HepG2 (cell line): Measurements from ENCODE around the gene PSD. TPM values are rescaled to one million over a fixed set of nuclear protein-coding genes. Genes with fewer than 3 reads are reported as not detected.

ENCODE experiments used
- ATAC-seq: fragments of 200-7000 bp; cut with Tn5 transposase; 3 replicates; pipeline ENCODE4 v1.9.1; 2020; ENCODE audit warnings: mild to moderate bottlenecking, moderate library complexity
- BruUV-seq: library from RNA; stranded (reverse); fragments of 400-500 nt; replicated peaks from 2 replicates; lab custom pipeline; 2021; lab: Mats Ljungman, UMichigan
- CTCF ChIA-PET: fragments of 300-600 bp; formaldehyde crosslinking; extraction: SDS; loops from one replicate; lab custom pipeline; 2021; ENCODE audit warnings: low total read pairs, inconsistent platforms, low intra/inter-chr PET ratio; lab: Yijun Ruan, JAX
- POLR2A ChIA-PET: fragments of 350-600 bp; sonication (Branson Sonifier 250); formaldehyde crosslinking; loops from one replicate; lab custom pipeline; 2020; ENCODE audit warnings: antibody characterized with exemption, inconsistent platforms; lab: Yijun Ruan, JAX
- DNase-seq: peaks from one replicate; pipeline ENCODE4 v3.0.0-alpha.2; 2015; ENCODE audit warnings: low spot score
- FAIRE-seq: peaks from 3 replicates; lab custom pipeline; 2011; peaks lifted over from hg19 to GRCh38; lab: Jason Lieb, UNC
- H2AFZ ChIP-seq: one replicate; pipeline ENCODE4 v1.6.1; 2011; ENCODE audit warnings: low read length, inconsistent platforms
- H3K27ac ChIP-seq: fragments of 300-600 bp; 3 replicates; pipeline ENCODE4 v1.8.0; 2011; ENCODE audit warnings: mixed run types, mild to moderate bottlenecking, mixed read lengths, low read length, inconsistent platforms; ENCODE audit not compliant: insufficient read depth; ENCODE audit errors: extremely low read length
- H3K27me3 ChIP-seq, 2 experiments: fragments of 200-600 bp in 1 of 2; 2 replicates in 1 of 2; 3 replicates in 1 of 2; pipeline versions ENCODE4 v1.6.0 to v1.8.0; 2011; ENCODE audit warnings: low read length in 2 of 2, mild to moderate bottlenecking in 2 of 2, moderate library complexity in 2 of 2, inconsistent platforms in 1 of 2; ENCODE audit not compliant: insufficient read depth in 2 of 2, control insufficient read depth in 1 of 2
- H3K36me3 ChIP-seq, 2 experiments: fragments of 200-600 bp in 1 of 2; replicated peaks in 1 of 2; 2 replicates in 1 of 2; 3 replicates in 1 of 2; pipeline versions ENCODE4 v1.5.1 to v1.8.0; 2011; ENCODE audit warnings: low read length in 2 of 2, inconsistent platforms in 1 of 2; ENCODE audit not compliant: insufficient read depth in 2 of 2, control insufficient read depth in 1 of 2
- H3K4me1 ChIP-seq: 2 replicates; pipeline ENCODE4 v1.5.1; 2012; ENCODE audit warnings: low read length, inconsistent platforms; ENCODE audit not compliant: insufficient read depth
- H3K4me2 ChIP-seq: 2 replicates; pipeline ENCODE4 v1.6.0; 2011; ENCODE audit warnings: low read depth, low read length, inconsistent platforms
- H3K4me3 ChIP-seq, 3 experiments: fragments of 200-600 bp in 1 of 3; sonication (generic), shearing (Covaris generic) in 1 of 3; replicated peaks in 1 of 3; 2 replicates each; pipeline ENCODE4 v1.5.1; 2011 to 2016; ENCODE audit warnings: low read length in 3 of 3, inconsistent platforms in 2 of 3, low read depth in 2 of 3, mild to moderate bottlenecking in 2 of 3, control low read depth in 1 of 3, mixed read lengths in 1 of 3; ENCODE audit not compliant: insufficient read depth in 1 of 3
- H3K79me2 ChIP-seq: one replicate; pipeline ENCODE4 v1.6.1; 2011; ENCODE audit warnings: low read length, inconsistent platforms; ENCODE audit not compliant: insufficient read depth
- H3K9ac ChIP-seq: 2 replicates; pipeline ENCODE4 v1.6.0; 2011; ENCODE audit warnings: mild to moderate bottlenecking, low read depth, low read length, inconsistent platforms; ENCODE audit not compliant: insufficient read depth
- H3K9me3 ChIP-seq: 2 replicates; pipeline ENCODE4 v1.5.1; 2012; ENCODE audit warnings: mild to moderate bottlenecking, low read length
- H4K20me1 ChIP-seq: 2 replicates; pipeline ENCODE4 v1.6.0; 2011; ENCODE audit warnings: inconsistent platforms, mild to moderate bottlenecking, low read length, moderate library complexity; ENCODE audit not compliant: insufficient read depth
- CENPT ChIP-seq: sonication (generic); formaldehyde crosslinking; IDR thresholded peaks from 2 replicates; pipeline ENCODE4 v1.8.0; 2022; ENCODE audit warnings: low read depth, mild to moderate bottlenecking, moderate library complexity, missing genetic modification reagents
- NFAT5 ChIP-seq: sonication (generic); formaldehyde crosslinking; IDR thresholded peaks from 2 replicates; pipeline ENCODE4 v1.4.0; 2020; ENCODE audit warnings: missing genetic modification reagents
- SIN3A ChIP-seq: IDR thresholded peaks from 2 replicates; pipeline ENCODE4 v1.6.1; 2011; ENCODE audit warnings: low read depth, mild to moderate bottlenecking, control low read depth, low read length, borderline replicate concordance
- SNAI1 ChIP-seq: sonication (generic); formaldehyde crosslinking; IDR thresholded peaks from 2 replicates; pipeline ENCODE4 v1.5.0; 2020; ENCODE audit warnings: mild to moderate bottlenecking, missing genetic modification reagents, borderline replicate concordance
- ZNF121 ChIP-seq: sonication (generic); formaldehyde crosslinking; IDR thresholded peaks from 2 replicates; pipeline ENCODE4 v1.5.0; 2020; ENCODE audit warnings: mild to moderate bottlenecking, missing genetic modification reagents
- WGBS: methylation state at CpG from one replicate; pipeline ENCODE4 v1.1.6; 2017; ENCODE audit warnings: low lambda C conversion rate; 5-methylcytosine and 5-hydroxymethylcytosine counted together
- in situ Hi-C: cut with HindIII; loops from 2 replicates; pipeline ENCODE4 v1.10.0; 2017; ENCODE audit warnings: low pct_unique_long_range_greater_than_20kb; ENCODE audit not compliant: extremely low pct_ligation_motif_present
- intact Hi-C: fragments of 100-400 bp; cut with micrococcal nuclease; formaldehyde crosslinking; loops from one replicate; pipeline ENCODE4 v1.10.0; 2022; ENCODE audit not compliant: unreplicated experiment
- polyA plus RNA-seq, 8 experiments: library from polyadenylated mRNA; depleted of rRNA in 3 of 8; stranded (reverse) in 7 of 8; unstranded in 1 of 8; fragments of >200 nt; fragmentation: Illumina TruSeq in 4 of 8; extraction: Trizol in 4 of 8; gene quantifications; 2 replicates each; pipeline versions ENCODE4 v1.2.1 to v1.2.3, GENCODE V29; 2011 to 2016; ENCODE audit warnings: low read depth in 4 of 8, missing spikeins in 1 of 8, mixed read lengths in 1 of 8; ENCODE audit not compliant: insufficient read depth in 1 of 8
- total RNA-seq, 5 experiments: library from RNA; depleted of rRNA; stranded (reverse); fragments of >200 nt; fragmentation: Illumina TruSeq; extraction: Trizol; gene quantifications; 2 replicates each; pipeline ENCODE4 v1.2.3, GENCODE V29; 2016; ENCODE audit warnings: low read depth in 1 of 5
- TF ChIP-seq, protein P1 (sequence below): sonication (generic); formaldehyde crosslinking; IDR thresholded peaks from 2 replicates; pipeline ENCODE4 v1.5.0; 2020; ENCODE audit warnings: mild to moderate bottlenecking, missing genetic modification reagents
- TF ChIP-seq, protein P2 (sequence below): sonication (generic); formaldehyde crosslinking; IDR thresholded peaks from 2 replicates; pipeline ENCODE4 v1.4.0; 2020; ENCODE audit warnings: missing genetic modification reagents

The PSD gene
- total and polyA plus RNA-seq, 2 of the 13 experiments (the other 11 are each of a cell fraction or from before 2014, with no cell fraction given), result 0.35 to 0.58 TPM

GRCh38 chr10:102419269-102420180 is 940 bp upstream of the PSD start:
- in situ Hi-C loops (loop anchor here (5.0 kb wide), 1 partner anchor 43 kb away; no protein-coding TSS in a partner anchor), intact Hi-C loops (loop anchor here (2.0 to 5.0 kb wide), 3 partner anchors 25 to 58 kb away; partner anchors contain the start of gene NFKB2)
- no peaks in the 10 kb centered on the region for H3K9me3 ChIP-seq
- H3K4me1 ChIP-seq, result peaks cover 36% of the 10 kb centered on the region
- peaks cover 0 to 14% of the 10 kb centered on the region in 2 experiments; a peak in 3 of 5 replicates for H3K36me3 ChIP-seq
- ChIA-PET CTCF (no interaction called here), POLR2A (interaction anchor here (0.9 to 5.3 kb wide), 8 partner anchors 9 to 304 kb away, joined by 3 to 135 read pairs (median 8); partner anchors contain the start of genes C10orf95, CUEDC2 and NFKB2)
- WGBS, result 0% methylated on average over 18 of the region's 54 CpGs
- no peak overlapping the region for H2AFZ ChIP-seq
- DNase-seq (peak; percentile 35), FAIRE-seq (peak; percentile 28), ATAC-seq (no peak)
- H3K27ac ChIP-seq, result peak overlapping the region; percentile 87
- H3K79me2 ChIP-seq, result no peaks in the 10 kb centered on the region
- H4K20me1 ChIP-seq, result no peaks in the 10 kb centered on the region
- peak overlapping the region; percentile 79 to 97 (median 84) for H3K4me3 ChIP-seq
- peaks cover 1 to 18% of the 10 kb centered on the region in 2 experiments; a peak in 3 of 5 replicates for H3K27me3 ChIP-seq
- no TSS peak for BruUV-seq
- peak overlapping the region; percentile 98 for H3K4me2 ChIP-seq
- H3K9ac ChIP-seq, result peak overlapping the region; percentile 77
- TF ChIP-seq NFAT5 (CRISPR knock-in tag) (peak; percentile 77; the same call in 1 of the 2 replicates), ZNF121 (CRISPR knock-in tag) (no peak), SIN3A (peak; percentile 71; the same call in 1 of the 2 replicates), SNAI1 (no peak), CENPT (CRISPR knock-in tag) (no peak)
- TF ChIP-seq, protein P1, sequence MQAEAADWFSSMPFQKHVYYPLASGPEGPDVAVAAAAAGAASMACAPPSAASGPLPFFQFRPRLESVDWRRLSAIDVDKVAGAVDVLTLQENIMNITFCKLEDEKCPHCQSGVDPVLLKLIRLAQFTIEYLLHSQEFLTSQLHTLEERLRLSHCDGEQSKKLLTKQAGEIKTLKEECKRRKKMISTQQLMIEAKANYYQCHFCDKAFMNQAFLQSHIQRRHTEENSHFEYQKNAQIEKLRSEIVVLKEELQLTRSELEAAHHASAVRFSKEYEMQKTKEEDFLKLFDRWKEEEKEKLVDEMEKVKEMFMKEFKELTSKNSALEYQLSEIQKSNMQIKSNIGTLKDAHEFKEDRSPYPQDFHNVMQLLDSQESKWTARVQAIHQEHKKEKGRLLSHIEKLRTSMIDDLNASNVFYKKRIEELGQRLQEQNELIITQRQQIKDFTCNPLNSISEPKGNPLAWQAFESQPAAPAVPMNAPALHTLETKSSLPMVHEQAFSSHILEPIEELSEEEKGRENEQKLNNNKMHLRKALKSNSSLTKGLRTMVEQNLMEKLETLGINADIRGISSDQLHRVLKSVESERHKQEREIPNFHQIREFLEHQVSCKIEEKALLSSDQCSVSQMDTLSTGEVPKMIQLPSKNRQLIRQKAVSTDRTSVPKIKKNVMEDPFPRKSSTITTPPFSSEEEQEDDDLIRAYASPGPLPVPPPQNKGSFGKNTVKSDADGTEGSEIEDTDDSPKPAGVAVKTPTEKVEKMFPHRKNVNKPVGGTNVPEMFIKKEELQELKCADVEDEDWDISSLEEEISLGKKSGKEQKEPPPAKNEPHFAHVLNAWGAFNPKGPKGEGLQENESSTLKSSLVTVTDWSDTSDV (CRISPR knock-in tag), result no peak
- TF ChIP-seq, protein P2, sequence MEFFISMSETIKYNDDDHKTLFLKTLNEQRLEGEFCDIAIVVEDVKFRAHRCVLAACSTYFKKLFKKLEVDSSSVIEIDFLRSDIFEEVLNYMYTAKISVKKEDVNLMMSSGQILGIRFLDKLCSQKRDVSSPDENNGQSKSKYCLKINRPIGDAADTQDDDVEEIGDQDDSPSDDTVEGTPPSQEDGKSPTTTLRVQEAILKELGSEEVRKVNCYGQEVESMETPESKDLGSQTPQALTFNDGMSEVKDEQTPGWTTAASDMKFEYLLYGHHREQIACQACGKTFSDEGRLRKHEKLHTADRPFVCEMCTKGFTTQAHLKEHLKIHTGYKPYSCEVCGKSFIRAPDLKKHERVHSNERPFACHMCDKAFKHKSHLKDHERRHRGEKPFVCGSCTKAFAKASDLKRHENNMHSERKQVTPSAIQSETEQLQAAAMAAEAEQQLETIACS (CRISPR knock-in tag), result peak; percentile 94
